ENCODE data around the gene MRGPRG. TPM values are rescaled to one million over a fixed set of nuclear protein-coding genes. Genes with fewer than 3 reads are reported as not detected.

The MRGPRG gene
- polyA plus RNA-seq, 1 donor from 2014 or later = not detected

- Histone ChIP-seq H3K36me3 (ENCODE audit: insufficient read depth, low read length) (no peaks in the 10 kb centered on the region), H2AFZ (ENCODE audit: low read depth, low read length) (no peak overlapping the region), H3K9ac (ENCODE audit: low read length) (no peak overlapping the region), H3F3A (ENCODE audit: insufficient read depth, low read length, poor library complexity, severe bottlenecking) (no peaks in the 10 kb centered on the region), H3K79me2 (replicated peaks; ENCODE audit: insufficient read depth, low read length) (no peaks in the 10 kb centered on the region), H3K27me3 (ENCODE audit: insufficient read depth, low read depth, low read length) (no peaks in the 10 kb centered on the region), H3K27ac (ENCODE audit: low read length) (no peak overlapping the region), H3K4me2 (ENCODE audit: low read length) (no peak overlapping the region), H3K4me3 (ENCODE audit: low read length) (no peak overlapping the region), H3K9me2 (ENCODE audit: insufficient read depth, low read length) (no peaks in the 10 kb centered on the region), H3K9me3 (ENCODE audit: low read length) (no peaks in the 10 kb centered on the region), H4K20me1 (ENCODE audit: insufficient read depth) (no peaks in the 10 kb centered on the region)
- TF ChIP-seq TAF1 (IDR thresholded peaks at IDR 0.05; ENCODE audit: low read depth) (no peak), REST (IDR thresholded peaks at IDR 0.05; ENCODE audit: borderline replicate concordance) (no peak), EP300 (conservative IDR thresholded peaks at IDR 0.05; ENCODE audit: poor library complexity, severe bottlenecking) (no peak), MXI1 (conservative IDR thresholded peaks at IDR 0.05; ENCODE audit: poor library complexity, severe bottlenecking) (no peak), CTCF (IDR thresholded peaks at IDR 0.05; ENCODE audit: poor library complexity, severe bottlenecking) (no peak), SMC3 (conservative IDR thresholded peaks at IDR 0.05; ENCODE audit: poor library complexity) (no peak), RAD21 (conservative IDR thresholded peaks at IDR 0.05) (no peak), EZH2 (IDR thresholded peaks at IDR 0.05; ENCODE audit: borderline replicate concordance, insufficient read depth, low read length, poor library complexity, severe bottlenecking) (no peak), POLR2AphosphoS5 (IDR thresholded peaks at IDR 0.05) (no peak)
These were observed 26.9 kb downstream of the MRGPRG start for GRCh38 chr11:3191586-3192324.

- Histone ChIP-seq H2AFZ (ENCODE audit: low read depth, low read length) (no peak overlapping the region), H3K27me3 (ENCODE audit: insufficient read depth, low read depth, low read length) (no peaks in the 10 kb centered on the region), H3K4me3 (ENCODE audit: low read length) (no peak overlapping the region), H3K36me3 (ENCODE audit: insufficient read depth, low read length) (no peaks in the 10 kb centered on the region), H3K79me2 (replicated peaks; ENCODE audit: insufficient read depth, low read length) (no peaks in the 10 kb centered on the region), H3K4me2 (ENCODE audit: low read length) (no peak overlapping the region), H3K27ac (ENCODE audit: low read length) (no peak overlapping the region), H3F3A (ENCODE audit: insufficient read depth, low read length, poor library complexity, severe bottlenecking) (no peaks in the 10 kb centered on the region), H3K9me2 (ENCODE audit: insufficient read depth, low read length) (no peaks in the 10 kb centered on the region), H3K9me3 (ENCODE audit: low read length) (no peaks in the 10 kb centered on the region), H4K20me1 (ENCODE audit: insufficient read depth) (no peaks in the 10 kb centered on the region), H3K9ac (ENCODE audit: low read length) (no peak overlapping the region)
- no peak for TF ChIP-seq POLR2AphosphoS5 (IDR thresholded peaks at IDR 0.05)
- TF ChIP-seq MXI1 (conservative IDR thresholded peaks at IDR 0.05; ENCODE audit: poor library complexity, severe bottlenecking) = no peak
- TF ChIP-seq EZH2 (IDR thresholded peaks at IDR 0.05; ENCODE audit: borderline replicate concordance, insufficient read depth, low read length, poor library complexity, severe bottlenecking) = no peak
- no peak for TF ChIP-seq REST (IDR thresholded peaks at IDR 0.05; ENCODE audit: borderline replicate concordance)
- TF ChIP-seq SMC3 (conservative IDR thresholded peaks at IDR 0.05; ENCODE audit: poor library complexity) = no peak
- no peak for TF ChIP-seq CTCF (IDR thresholded peaks at IDR 0.05; ENCODE audit: poor library complexity, severe bottlenecking)
- no peak for TF ChIP-seq RAD21 (conservative IDR thresholded peaks at IDR 0.05)
- TF ChIP-seq EP300 (conservative IDR thresholded peaks at IDR 0.05; ENCODE audit: poor library complexity, severe bottlenecking) = no peak
- TF ChIP-seq TAF1 (IDR thresholded peaks at IDR 0.05; ENCODE audit: low read depth) = no peak
These were observed 28.0 kb downstream of the MRGPRG start for GRCh38 chr11:3190600-3190999.

Measured in neural cell (in vitro differentiated cells).